GM19043 (cell line): ENCODE results near the gene FSIP1.

ENCODE experiments used
- ATAC-seq: cut with Tn5 transposase; IDR thresholded peaks from one replicate; pipeline ENCODE4 v1.9.1; 2021; ENCODE audit warnings: low read depth; ENCODE audit not compliant: unreplicated experiment

Gene FSIP1

GRCh38 chr15:39721893-39722292, 60.7 kb downstream of the FSIP1 start:
- ATAC-seq: no peak

GRCh38 chr15:39720621-39721611, 61.7 kb downstream of the FSIP1 start:
- ATAC-seq: no peak

GRCh38 chr15:39720081-39720480, 62.6 kb downstream of the FSIP1 start:
- no peak for ATAC-seq

- ATAC-seq: no peak
Observed at GRCh38 chr15:39719109-39719508, 63.5 kb downstream of the FSIP1 start.

GRCh38 chr15:39717134-39717533, 65.5 kb downstream of the FSIP1 start:
- no peak for ATAC-seq

GRCh38 chr15:39714251-39714650, 68.4 kb downstream of the FSIP1 start:
- ATAC-seq: no peak

GRCh38 chr15:39713846-39714245, 68.8 kb downstream of the FSIP1 start:
- ATAC-seq: no peak

- no peak for ATAC-seq
Observed at GRCh38 chr15:39710681-39711080, 72.0 kb downstream of the FSIP1 start.

GRCh38 chr15:39709941-39710340, 72.7 kb downstream of the FSIP1 start:
- ATAC-seq: no peak

- ATAC-seq: no peak
Observed at GRCh38 chr15:39706206-39706605, 76.4 kb downstream of the FSIP1 start.

GRCh38 chr15:39704689-39705088, 78.0 kb downstream of the FSIP1 start:
- ATAC-seq: no peak

- ATAC-seq: no peak
Observed at GRCh38 chr15:39704235-39704634, 78.4 kb downstream of the FSIP1 start.

- ATAC-seq: no peak
Observed at GRCh38 chr15:39701988-39702387, 80.7 kb downstream of the FSIP1 start.

- ATAC-seq: no peak
Observed at GRCh38 chr15:39700375-39700700, 82.3 kb downstream of the FSIP1 start.

- no peak for ATAC-seq
Observed at GRCh38 chr15:39699516-39700374, 82.9 kb downstream of the FSIP1 start.

GRCh38 chr15:39698444-39699390, 83.9 kb downstream of the FSIP1 start:
- ATAC-seq: no peak

- ATAC-seq: no peak
Observed at GRCh38 chr15:39697509-39697908, 85.1 kb downstream of the FSIP1 start.

GRCh38 chr15:39695793-39696192, 86.8 kb downstream of the FSIP1 start:
- ATAC-seq: no peak

GRCh38 chr15:39692356-39693327, 90.0 kb downstream of the FSIP1 start:
- ATAC-seq: no peak
